Ectodermal cell (in vitro differentiated cells): ENCODE data around the gene PDSS2.
"Not testable (repeated sequence)": the region's sequence is repeated elsewhere in the genome, so short reads cannot be mapped to it uniquely, and the experiment has no call there.

Source experiments
- H3K27ac ChIP-seq: 2 replicates; pipeline ENCODE4 v1.7.0; 2013; ENCODE audit warnings: mild to moderate bottlenecking, low read depth, low read length; ENCODE audit not compliant: insufficient read depth, poor library complexity, severe bottlenecking
- H3K27me3 ChIP-seq: 2 replicates; pipeline ENCODE4 v1.7.0; 2013; ENCODE audit warnings: mild to moderate bottlenecking, low read length; ENCODE audit not compliant: insufficient read depth, control insufficient read depth, poor library complexity, severe bottlenecking
- H3K36me3 ChIP-seq: one replicate; pipeline ENCODE4 v1.7.0; 2013; ENCODE audit warnings: low read length; ENCODE audit not compliant: control insufficient read depth, insufficient read depth
- H3K4me1 ChIP-seq: one replicate; pipeline ENCODE4 v1.7.0; 2013; ENCODE audit warnings: low read length; ENCODE audit not compliant: control insufficient read depth, insufficient read depth
- H3K4me3 ChIP-seq: 2 replicates; pipeline ENCODE4 v1.7.0; 2013; ENCODE audit warnings: low read depth, low read length, control low read depth; ENCODE audit not compliant: insufficient read depth
- H3K9me3 ChIP-seq: 2 replicates; pipeline ENCODE4 v1.7.0; 2013; ENCODE audit warnings: mild to moderate bottlenecking, low read length, moderate library complexity; ENCODE audit not compliant: control insufficient read depth
- WGBS, 2 experiments: methylation state at CpG; one replicate each; pipeline ENCODE4 v1.1.7; 2013; ENCODE audit warnings: missing lambda C conversion rate in 2 of 2; 5-methylcytosine and 5-hydroxymethylcytosine counted together

PDSS2 gene

DNA sequence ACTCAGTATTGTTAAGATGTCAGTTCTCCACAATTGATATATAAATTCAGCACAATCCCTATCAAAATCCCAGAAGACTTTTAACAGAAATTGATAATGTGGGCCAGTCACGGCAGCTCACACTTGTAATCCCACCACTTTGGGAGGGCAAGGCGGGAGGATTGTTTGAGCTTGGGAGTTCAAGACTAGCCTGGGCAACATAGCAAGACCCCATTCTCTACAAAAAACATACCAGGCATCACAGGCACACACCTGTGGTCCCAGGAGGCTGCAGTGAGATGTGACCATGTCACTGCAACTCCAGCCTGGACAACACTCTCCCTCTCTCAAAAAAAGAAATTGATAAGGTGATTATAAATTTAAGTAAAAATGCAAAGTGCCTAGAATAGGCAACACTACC is 90.9 kb downstream of the PDSS2 start:
- no peak overlapping the region for H3K4me3 ChIP-seq
- no peak overlapping the region for H3K27ac ChIP-seq
- no peaks in the 10 kb centered on the region for H3K4me1 ChIP-seq
- 93 to 95% methylated on average over 2 of the region's 2 CpGs for WGBS, 2 experiments
- H3K36me3 ChIP-seq = no peaks in the 10 kb centered on the region
- no peaks in the 10 kb centered on the region for H3K27me3 ChIP-seq
- no peaks in the 10 kb centered on the region for H3K9me3 ChIP-seq

DNA sequence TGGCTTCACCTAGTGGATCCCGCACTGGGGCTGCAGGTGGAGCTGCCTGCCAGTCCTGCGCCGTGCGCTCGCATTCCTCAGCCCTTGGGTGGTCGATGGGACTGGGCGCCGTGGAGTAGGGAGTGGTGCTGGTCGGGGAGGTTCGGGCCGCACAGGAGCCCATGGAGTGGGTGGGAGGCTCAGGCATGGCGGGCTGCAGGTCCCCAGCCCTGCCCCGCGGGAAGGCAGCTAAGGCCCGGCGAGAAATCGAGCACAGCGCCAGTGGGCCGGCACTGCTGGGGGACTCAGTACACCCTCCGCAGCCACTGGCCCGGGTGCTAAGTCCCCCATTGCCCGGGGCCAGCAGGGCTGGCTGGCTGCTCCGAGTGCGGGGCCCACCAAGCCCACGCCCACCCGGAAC is 95.2 kb downstream of the PDSS2 start:
- H3K36me3 ChIP-seq, H3K4me3 ChIP-seq, H3K27me3 ChIP-seq, H3K4me1 ChIP-seq, H3K27ac ChIP-seq, H3K9me3 ChIP-seq: not testable (repeated sequence)
- WGBS, 2 experiments = 94 to 98% methylated on average over 15 to 18 of the region's 26 CpGs

DNA sequence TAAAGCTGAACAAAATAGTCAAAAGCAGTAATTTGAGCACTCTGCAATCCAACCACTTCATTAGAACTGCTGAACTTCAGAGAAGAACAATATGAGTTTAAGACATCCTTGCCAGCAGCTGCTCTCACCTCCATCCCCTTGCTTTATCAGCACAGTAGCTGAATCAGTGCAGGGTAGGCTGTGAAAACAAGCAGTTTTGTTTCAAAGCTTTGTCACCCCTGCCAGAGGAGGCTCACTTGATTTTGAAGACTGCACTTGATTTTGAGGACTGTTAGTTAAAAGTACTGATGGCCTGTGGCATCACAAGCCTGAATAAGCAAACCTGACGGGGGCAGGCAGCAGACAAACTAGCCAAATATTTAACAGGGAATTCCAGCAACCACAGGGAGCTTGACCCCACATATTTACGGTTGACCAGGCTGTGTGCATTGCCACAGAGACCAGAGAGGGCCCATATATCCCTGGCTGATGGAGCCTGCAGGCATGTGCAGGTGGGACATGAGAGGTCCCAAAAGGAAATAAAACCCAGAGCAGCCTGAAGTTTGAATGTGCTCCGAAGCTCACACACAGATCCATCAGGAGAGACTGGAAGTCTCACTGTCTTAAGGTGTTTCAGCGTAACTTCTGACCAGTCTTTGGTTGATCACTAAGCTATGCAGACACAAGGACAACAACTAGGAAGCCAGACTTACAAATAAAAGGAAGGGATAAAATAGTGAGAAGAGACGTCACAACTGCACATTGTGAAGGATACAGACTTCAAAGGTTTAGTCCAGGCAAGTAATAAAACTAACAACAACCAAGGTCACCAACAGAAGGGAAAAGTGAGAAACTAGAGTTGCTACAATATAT is 97.4 kb downstream of the PDSS2 start:
- WGBS, 2 experiments = 72 to 84% methylated on average over 4 to 5 of the region's 5 CpGs
- no peaks in the 10 kb centered on the region for H3K36me3 ChIP-seq

DNA sequence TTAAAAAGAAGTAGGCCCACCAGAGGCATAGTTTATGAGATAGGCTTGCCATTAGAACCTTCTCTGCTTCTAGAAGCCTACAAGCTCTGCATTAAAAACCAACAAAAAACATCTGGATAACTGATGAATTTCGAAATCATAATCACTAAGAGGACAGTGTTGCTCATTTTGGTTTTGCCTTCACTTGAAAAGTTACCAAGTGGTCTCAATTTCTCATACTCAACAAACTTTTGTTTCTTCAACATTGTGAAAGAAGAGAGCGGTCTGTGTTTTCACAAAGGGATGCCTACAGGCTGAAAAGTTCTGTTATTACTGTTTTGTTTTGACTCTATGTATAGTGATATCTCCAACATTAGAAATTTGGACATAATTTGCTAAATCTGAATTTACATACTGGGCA is 98.9 kb downstream of the PDSS2 start:
- Histone ChIP-seq H3K9me3 (no peaks in the 10 kb centered on the region), H3K36me3 (no peaks in the 10 kb centered on the region), H3K4me3 (no peak overlapping the region), H3K27me3 (no peaks in the 10 kb centered on the region), H3K27ac (no peak overlapping the region), H3K4me1 (peaks cover 3% of the 10 kb centered on the region)
- WGBS, 2 experiments = 82 to 94% methylated on average over 1 to 2 of the region's 2 CpGs

More for the DNA sequence above, 97.4 kb downstream of the PDSS2 start:
- Histone ChIP-seq H3K27ac (no peak overlapping the region), H3K9me3 (no peaks in the 10 kb centered on the region), H3K4me1 (peaks cover 3% of the 10 kb centered on the region), H3K4me3 (no peak overlapping the region), H3K27me3 (no peaks in the 10 kb centered on the region)

DNA sequence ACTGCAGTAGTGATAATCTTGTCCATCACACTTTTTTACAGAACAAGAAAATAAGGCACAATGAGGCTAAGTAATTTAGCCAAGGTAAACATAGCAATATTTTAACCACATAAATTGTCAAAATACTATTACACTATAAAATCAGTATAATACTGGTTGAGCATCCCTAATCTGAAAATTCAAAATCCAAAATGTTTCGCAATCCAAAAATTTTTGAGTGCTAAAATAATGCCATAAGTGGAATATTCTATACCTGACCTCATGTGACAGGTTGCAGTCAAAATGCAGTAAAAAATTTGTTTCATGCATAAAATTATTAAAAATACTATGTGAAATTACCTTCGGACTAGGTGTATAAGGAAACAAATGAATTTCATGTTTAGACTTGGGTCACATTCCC is 101.5 kb downstream of the PDSS2 start:
- Histone ChIP-seq H3K27me3 (no peaks in the 10 kb centered on the region), H3K36me3 (no peaks in the 10 kb centered on the region), H3K27ac (no peak overlapping the region), H3K4me3 (no peak overlapping the region), H3K9me3 (no peaks in the 10 kb centered on the region), H3K4me1 (peaks cover 3% of the 10 kb centered on the region)
- 100% methylated on average over 1 to 2 of the region's 2 CpGs for WGBS, 2 experiments

- Histone ChIP-seq H3K27me3 (no peaks in the 10 kb centered on the region), H3K36me3 (no peaks in the 10 kb centered on the region), H3K4me3 (no peak overlapping the region), H3K27ac (no peak overlapping the region), H3K9me3 (no peaks in the 10 kb centered on the region), H3K4me1 (peaks cover under 1% of the 10 kb centered on the region)
- WGBS, 2 experiments = 96 to 97% methylated on average over 2 of the region's 2 CpGs
Observed at GRCh38 chr6:107357031-107357430, 102.3 kb downstream of the PDSS2 start.

DNA sequence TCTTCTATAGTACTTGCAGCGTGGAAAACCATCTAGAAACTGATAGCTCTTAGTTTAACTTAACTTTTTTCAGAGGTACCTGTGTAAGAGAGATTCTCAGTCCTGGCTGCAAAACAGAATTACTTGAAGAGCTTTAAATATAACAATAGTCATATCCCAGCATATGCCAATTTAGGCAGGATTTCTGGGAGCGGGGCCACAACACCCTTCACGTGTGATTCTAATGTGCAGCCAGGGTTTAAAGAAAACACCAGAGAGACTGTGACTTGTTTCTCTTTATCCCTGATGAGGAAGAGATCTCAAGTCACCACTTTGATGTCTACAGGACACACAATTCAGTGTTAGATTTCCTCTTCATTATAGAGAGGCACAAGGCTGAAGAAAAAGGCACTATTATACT is 103.7 kb downstream of the PDSS2 start:
- H3K27me3 ChIP-seq = no peaks in the 10 kb centered on the region
- no peak overlapping the region for H3K4me3 ChIP-seq
- 96% methylated on average over 3 of the region's 3 CpGs for WGBS, 2 experiments

GRCh38 chr6:107354451-107354850 is 104.9 kb downstream of the PDSS2 start:
- H3K9me3 ChIP-seq = no peaks in the 10 kb centered on the region
- no peaks in the 10 kb centered on the region for H3K27me3 ChIP-seq
- H3K27ac ChIP-seq = no peak overlapping the region
- 71 to 97% methylated on average over 1 to 2 of the region's 2 CpGs for WGBS, 2 experiments
- H3K36me3 ChIP-seq = no peaks in the 10 kb centered on the region
- H3K4me1 ChIP-seq = no peaks in the 10 kb centered on the region
- H3K4me3 ChIP-seq = no peak overlapping the region

More for the DNA sequence above, 103.7 kb downstream of the PDSS2 start:
- Histone ChIP-seq H3K27ac (no peak overlapping the region), H3K4me1 (no peaks in the 10 kb centered on the region), H3K36me3 (no peaks in the 10 kb centered on the region), H3K9me3 (no peaks in the 10 kb centered on the region)

DNA sequence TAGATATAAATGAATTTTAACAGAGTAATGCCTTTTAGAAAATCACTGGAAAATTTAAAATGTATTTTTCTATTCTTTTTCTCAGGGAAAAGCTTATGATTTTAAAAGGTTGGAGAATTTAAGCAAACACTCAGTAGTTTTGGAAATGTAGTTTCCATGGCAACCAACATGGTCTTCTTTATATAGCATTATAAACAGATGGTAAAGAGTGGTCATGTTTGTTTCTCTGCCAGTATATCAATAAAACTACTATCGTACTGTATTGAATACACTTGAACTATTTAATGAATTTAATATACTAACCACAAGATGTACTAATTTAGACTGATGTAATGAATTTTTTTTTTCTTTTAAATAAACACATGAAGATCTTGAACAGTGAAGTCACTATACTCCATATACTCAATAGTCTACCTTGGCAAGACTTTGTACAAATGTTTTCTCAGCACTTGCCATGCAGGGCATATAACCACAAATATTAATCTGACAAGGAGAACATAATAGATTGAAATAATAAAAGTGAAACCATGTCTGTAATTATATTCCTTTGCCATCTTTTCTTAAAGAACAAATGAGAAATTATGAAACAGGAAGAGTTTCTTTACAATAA is 105.5 kb downstream of the PDSS2 start:
- no peaks in the 10 kb centered on the region for H3K27me3 ChIP-seq
- no CpG with 5 or more reads among the region's 1 CpG for WGBS, 2 experiments
- no peaks in the 10 kb centered on the region for H3K4me1 ChIP-seq
- no peaks in the 10 kb centered on the region for H3K36me3 ChIP-seq
- H3K9me3 ChIP-seq = no peaks in the 10 kb centered on the region
- no peak overlapping the region for H3K27ac ChIP-seq
- no peak overlapping the region for H3K4me3 ChIP-seq

GRCh38 chr6:107348224-107348623 is 111.1 kb downstream of the PDSS2 start:
- Histone ChIP-seq H3K4me3 (no peak overlapping the region), H3K4me1 (no peaks in the 10 kb centered on the region), H3K27ac (no peak overlapping the region), H3K36me3 (no peaks in the 10 kb centered on the region), H3K27me3 (no peaks in the 10 kb centered on the region), H3K9me3 (no peaks in the 10 kb centered on the region)
- WGBS, 2 experiments = 94 to 97% methylated on average over 1 of the region's 1 CpG
